Measurements from ENCODE around the gene FOXF2. TPM values are rescaled to one million over a fixed set of nuclear protein-coding genes. Genes with fewer than 3 reads are reported as not detected.
A peak's percentile ranks its signal among the peaks of the same experiment; 100 is the strongest.

FOXF2 gene
- total and polyA plus RNA-seq, 4 donors, result 8.3 to 22.9 (median 14.3) TPM

GRCh38 chr6:1382883-1383728 lies 6.3 kb upstream of the FOXF2 start:
- DNase-seq (peak; percentile 68 to 74 (median 71)), ATAC-seq (ENCODE audit: insufficient read depth, low FRiP score) (no peak)
- WGBS, 2 donors, result 6 to 7% methylated on average over 54 to 57 of the region's 57 CpGs
- Histone ChIP-seq H3K9ac (ENCODE audit: insufficient read depth in 1 of 2, low read length in 2 of 2) (no peak overlapping the region), H3K9me3 (ENCODE audit: control insufficient read depth in 4 of 4, insufficient read depth in 3 of 4, low read length in 3 of 4) (peaks cover 0 to 4% (median 0%) of the 10 kb centered on the region in 4 donors), H3K36me3 (ENCODE audit: control insufficient read depth in 4 of 4, insufficient read depth in 4 of 4, low read length in 4 of 4) (peaks cover 0 to 4% (median 0%) of the 10 kb centered on the region in 4 donors), H3K4me1 (ENCODE audit: control insufficient read depth in 5 of 5, insufficient read depth in 5 of 5, low read length in 5 of 5) (peaks cover 2 to 61% (median 20%) of the 10 kb centered on the region in 5 donors), H3K4me3 (no peak overlapping the region), H3K27me3 (ENCODE audit: control insufficient read depth in 3 of 3, insufficient read depth in 3 of 3, low read length in 2 of 3) (peaks cover 8 to 65% (median 25%) of the 10 kb centered on the region in 3 donors), H3K27ac (ENCODE audit: low read depth in 1 of 2, low read length in 1 of 2) (peak overlapping the region in 1 of 2 donors; percentile 73)
- no peak for TF ChIP-seq CTCF (IDR thresholded peaks at IDR 0.05; ENCODE audit: control extremely low read depth, extremely low read depth)

DNA sequence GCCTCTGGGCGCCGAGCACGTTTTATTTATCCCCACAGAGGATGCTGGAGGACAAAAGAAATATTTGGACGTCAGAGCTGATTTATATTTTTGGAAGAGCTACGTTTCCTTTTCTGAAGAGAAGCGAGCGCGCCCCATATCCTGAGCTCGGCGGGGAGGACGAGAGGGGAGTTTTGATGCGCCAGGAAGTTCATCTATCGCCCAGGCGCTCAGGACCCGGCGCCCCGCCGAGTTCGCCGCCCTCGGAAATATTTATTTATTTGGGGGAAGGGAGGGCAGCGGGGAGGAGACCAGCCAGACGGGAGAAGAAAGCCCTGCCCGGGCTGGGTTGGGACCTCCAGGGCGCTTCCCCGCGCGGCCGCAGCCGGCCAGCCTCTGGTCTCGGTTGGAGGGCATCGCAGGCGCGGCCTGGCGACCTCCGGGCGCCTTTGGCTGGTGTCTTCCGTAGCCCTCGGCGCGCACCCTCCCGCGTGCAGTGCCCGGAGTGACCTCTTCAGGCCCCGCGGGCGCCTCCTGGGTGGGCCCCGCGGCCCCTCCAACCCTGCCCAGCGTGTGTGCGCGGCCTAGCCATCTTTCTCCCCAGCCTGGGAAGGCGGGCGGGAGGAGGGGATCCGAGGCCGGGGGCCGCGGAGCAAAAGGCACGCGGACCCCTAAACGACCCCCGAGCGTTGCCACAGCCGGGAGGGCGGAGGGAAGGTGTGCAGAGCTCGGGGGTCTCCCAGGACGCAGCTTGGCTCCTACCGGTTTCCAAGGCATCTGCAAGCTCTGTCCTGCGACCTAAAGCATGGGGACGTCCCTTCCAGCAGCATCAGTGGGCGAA lies 5.4 kb upstream of the FOXF2 start:
- Histone ChIP-seq H3K9me3 (ENCODE audit: control insufficient read depth in 4 of 4, insufficient read depth in 3 of 4, low read length in 3 of 4) (peaks cover 0 to 2% (median 0%) of the 10 kb centered on the region in 4 donors), H3K4me1 (ENCODE audit: control insufficient read depth in 5 of 5, insufficient read depth in 5 of 5, low read length in 5 of 5) (peaks cover 0 to 53% (median 19%) of the 10 kb centered on the region in 5 donors), H3K4me3 (no peak overlapping the region), H3K27ac (ENCODE audit: low read depth in 1 of 2, low read length in 1 of 2) (peak overlapping the region in 1 of 2 donors; percentile 26), H3K9ac (ENCODE audit: insufficient read depth in 1 of 2, low read length in 2 of 2) (peak overlapping the region in 1 of 2 donors; percentile 13), H3K36me3 (ENCODE audit: control insufficient read depth in 4 of 4, insufficient read depth in 4 of 4, low read length in 4 of 4) (peaks cover 0 to 4% (median 0%) of the 10 kb centered on the region in 4 donors), H3K27me3 (ENCODE audit: control insufficient read depth in 3 of 3, insufficient read depth in 3 of 3, low read length in 2 of 3) (peaks cover 8 to 71% (median 24%) of the 10 kb centered on the region in 3 donors)
- no peak for TF ChIP-seq CTCF (IDR thresholded peaks at IDR 0.05; ENCODE audit: control extremely low read depth, extremely low read depth)
- 5 to 9% methylated on average over 64 to 71 of the region's 71 CpGs for WGBS, 2 donors
- ATAC-seq (ENCODE audit: insufficient read depth, low FRiP score), result no peak
- DNase-seq, result peak; percentile 83 to 90 (median 85)

DNA sequence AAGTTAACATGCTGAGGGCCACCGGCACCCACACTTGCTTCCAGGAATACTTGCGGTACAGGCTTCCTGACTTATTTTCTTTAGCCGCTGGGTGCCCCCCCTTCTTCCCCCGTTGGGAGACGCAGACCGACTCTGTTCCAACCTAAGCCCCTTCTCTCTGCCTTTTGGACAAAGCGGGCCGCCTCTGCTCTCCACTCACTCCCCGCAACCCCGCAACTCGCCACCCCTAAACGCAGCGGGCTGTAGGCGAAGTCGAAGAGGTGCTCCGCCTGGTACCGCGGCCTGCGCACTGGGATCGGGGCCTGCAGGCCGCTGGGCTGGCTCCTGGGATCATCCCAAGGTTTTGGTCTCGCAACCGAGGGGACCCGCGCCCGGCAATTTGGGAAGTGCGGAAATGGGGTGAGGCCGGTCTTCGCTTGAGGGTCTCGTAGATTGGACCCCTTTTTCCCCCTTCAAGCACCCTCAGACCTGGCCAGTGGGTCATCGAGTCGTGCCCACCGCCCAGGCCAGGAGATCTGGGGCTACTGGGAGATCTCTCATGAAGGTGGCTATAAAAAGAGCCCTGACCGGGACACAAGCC lies 4.7 kb upstream of the FOXF2 start:
- DNase-seq (peak; percentile 47 to 59 (median 53)), ATAC-seq (ENCODE audit: insufficient read depth, low FRiP score) (no peak)
- peak overlapping the region in 1 of 2 donors; percentile 13 for H3K9ac ChIP-seq (ENCODE audit: insufficient read depth in 1 of 2, low read length in 2 of 2)
- peaks cover 8 to 67% (median 19%) of the 10 kb centered on the region in 3 donors for H3K27me3 ChIP-seq (ENCODE audit: control insufficient read depth in 3 of 3, insufficient read depth in 3 of 3, low read length in 2 of 3)
- H3K4me1 ChIP-seq (ENCODE audit: control insufficient read depth in 5 of 5, insufficient read depth in 5 of 5, low read length in 5 of 5), result peaks cover 0 to 50% (median 14%) of the 10 kb centered on the region in 5 donors
- peaks cover 0 to 2% (median 0%) of the 10 kb centered on the region in 4 donors for H3K9me3 ChIP-seq (ENCODE audit: control insufficient read depth in 4 of 4, insufficient read depth in 3 of 4, low read length in 3 of 4)
- no peak for TF ChIP-seq CTCF (IDR thresholded peaks at IDR 0.05; ENCODE audit: control extremely low read depth, extremely low read depth)
- peak overlapping the region in 1 of 2 donors; percentile 26 for H3K27ac ChIP-seq (ENCODE audit: low read depth in 1 of 2, low read length in 1 of 2)
- peaks cover 0 to 4% (median 0%) of the 10 kb centered on the region in 4 donors for H3K36me3 ChIP-seq (ENCODE audit: control insufficient read depth in 4 of 4, insufficient read depth in 4 of 4, low read length in 4 of 4)
- 12 to 28% methylated on average over 34 of the region's 34 CpGs for WGBS, 2 donors
- H3K4me3 ChIP-seq, result no peak overlapping the region

Measured in lung (tissue), 12 donors.